Gastrocnemius medialis (tissue), 4 donors: ENCODE results near the gene SOWAHA. TPM values are rescaled to one million over a fixed set of nuclear protein-coding genes. Genes with fewer than 3 reads are reported as not detected.
A peak's percentile ranks its signal among the peaks of the same experiment; 100 is the strongest.

Experiments used
- ATAC-seq, 2 donors: fragments of 150-250 bp; one replicate each; pipeline ENCODE4 v1.9.1; 2016
- DNase-seq, 2 donors: peaks; one replicate each; pipeline ENCODE4 v3.0.0-alpha.2; 2019
- H3K27ac ChIP-seq, 4 donors: fragments of 200-600 bp; sonication (generic); 1 replicate in 1 of 4; 2 replicates in 3 of 4; pipeline ENCODE4 v1.5.1; 2016 to 2018; ENCODE audit warnings: mild to moderate bottlenecking in 2 of 4, moderate library complexity in 1 of 4
- H3K27me3 ChIP-seq, 3 donors: fragments of 200-600 bp; sonication (generic) in 2 of 3; 1 replicate in 1 of 3; 2 replicates in 2 of 3; pipeline versions ENCODE4 v1.5.1 to v1.6.0; 2016 to 2019; ENCODE audit warnings: mild to moderate bottlenecking in 1 of 3, moderate library complexity in 1 of 3
- H3K36me3 ChIP-seq, 2 donors: fragments of 200-600 bp; sonication (generic) in 1 of 2; one replicate each; pipeline ENCODE4 v1.5.1; 2017 to 2018
- H3K4me1 ChIP-seq, 2 donors: fragments of 200-600 bp; sonication (generic) in 1 of 2; one replicate each; pipeline ENCODE4 v1.5.1; 2016 to 2017; ENCODE audit warnings: mild to moderate bottlenecking in 2 of 2
- H3K4me3 ChIP-seq, 4 donors: fragments of 200-600 bp; sonication (generic) in 3 of 4; 1 replicate in 1 of 4; 2 replicates in 3 of 4; pipeline ENCODE4 v1.5.1; 2016 to 2019; ENCODE audit warnings: mild to moderate bottlenecking in 2 of 4
- H3K9me3 ChIP-seq, 3 donors: fragments of 200-600 bp; sonication (generic) in 2 of 3; 1 replicate in 1 of 3; 2 replicates in 2 of 3; pipeline ENCODE4 v1.5.1; 2016 to 2019
- CTCF ChIP-seq, 5 experiments: fragments of 450-650 bp in 3 of 5; fragments of 200-600 bp in 2 of 5; sonication (generic) in 2 of 5; IDR thresholded peaks in 4 of 5; conservative IDR thresholded peaks in 1 of 5; 1 replicate in 4 of 5; 2 replicates in 1 of 5; pipeline ENCODE4 v1.5.1; 2016 to 2019; ENCODE audit warnings: antibody characterized with exemption in 5 of 5, mild to moderate bottlenecking in 3 of 5, moderate library complexity in 3 of 5
- POLR2A ChIP-seq, 2 donors: fragments of 450-650 bp; IDR thresholded peaks; one replicate each; pipeline ENCODE4 v1.6.1; 2017; ENCODE audit warnings: antibody characterized with exemption in 2 of 2, mild to moderate bottlenecking in 2 of 2, moderate library complexity in 2 of 2
- in situ Hi-C, 4 donors: fragments of 200-750 bp; cut with MboI; loops; one replicate each; pipeline versions ENCODE4 v1.15.0 to v1.8.0; 2017; ENCODE audit warnings: low sequenced_read_pairs in 4 of 4
- intact Hi-C: fragments of 100-400 bp; cut with DNase I; formaldehyde crosslinking; loops from one replicate; pipeline ENCODE4 v1.15.1; 2023; ENCODE audit warnings: low total_unique reads
- total RNA-seq, 4 donors: library from RNA; depleted of rRNA; stranded (reverse); fragments of >200 nt; gene quantifications; one replicate each; pipeline versions ENCODE4 v1.1.0 to v1.2.3, GENCODE V29; 2016

The SOWAHA gene
- total RNA-seq, 4 donors from 2014 or later, result 0.27 TPM; not detected in 3

- peak in 1 of 2 donors; percentile 45 for DNase-seq
- in situ Hi-C loops, result no loop called here
- no peak for ATAC-seq
- H3K27me3 ChIP-seq, result no peaks in the 10 kb centered on the region
- no peak for TF ChIP-seq CTCF (IDR thresholded peaks at IDR 0.05 in 4 of 5, conservative IDR thresholded peaks at IDR 0.05 in 1 of 5)
- TF ChIP-seq POLR2A (IDR thresholded peaks at IDR 0.05), result no peak
- no peak overlapping the region for H3K4me3 ChIP-seq
- H3K4me1 ChIP-seq, result peaks cover 13 to 33% of the 10 kb centered on the region in 2 donors
- intact Hi-C loops, result no loop called here
- peak overlapping the region; percentile 40 to 62 (median 42) for H3K27ac ChIP-seq
- no peaks in the 10 kb centered on the region for H3K9me3 ChIP-seq
- H3K36me3 ChIP-seq, result no peaks in the 10 kb centered on the region
Observed at GRCh38 chr5:132771503-132771998, 41.6 kb upstream of the SOWAHA start.

GRCh38 chr5:132772291-132773070, 40.6 kb upstream of the SOWAHA start:
- H3K4me1 ChIP-seq, result peaks cover 7 to 28% of the 10 kb centered on the region in 2 donors

GRCh38 chr5:132773114-132773513, 40.0 kb upstream of the SOWAHA start:
- H3K36me3 ChIP-seq, result no peaks in the 10 kb centered on the region
- ATAC-seq (no peak), DNase-seq (no peak)
- H3K27me3 ChIP-seq, result no peaks in the 10 kb centered on the region
- no peaks in the 10 kb centered on the region for H3K9me3 ChIP-seq
- no peak overlapping the region for H3K4me3 ChIP-seq
- in situ Hi-C loops (no loop called here), intact Hi-C loops (no loop called here)
- H3K4me1 ChIP-seq, result peaks cover 6 to 31% of the 10 kb centered on the region in 2 donors
- TF ChIP-seq POLR2A (IDR thresholded peaks at IDR 0.05) (no peak), CTCF (IDR thresholded peaks at IDR 0.05 in 4 of 5, conservative IDR thresholded peaks at IDR 0.05 in 1 of 5) (no peak)
- H3K27ac ChIP-seq, result no peak overlapping the region

More at GRCh38 chr5:132772291-132773070, 40.6 kb upstream of the SOWAHA start:
- ATAC-seq (no peak), DNase-seq (no peak)
- TF ChIP-seq POLR2A (IDR thresholded peaks at IDR 0.05) (no peak), CTCF (IDR thresholded peaks at IDR 0.05 in 4 of 5, conservative IDR thresholded peaks at IDR 0.05 in 1 of 5) (no peak)
- no peak overlapping the region for H3K4me3 ChIP-seq
- no peaks in the 10 kb centered on the region for H3K36me3 ChIP-seq
- no peaks in the 10 kb centered on the region for H3K27me3 ChIP-seq
- H3K27ac ChIP-seq, result peak overlapping the region; percentile 40 to 62 (median 42)
- in situ Hi-C loops, result no loop called here
- no peaks in the 10 kb centered on the region for H3K9me3 ChIP-seq
- intact Hi-C loops, result no loop called here

- intact Hi-C loops (no loop called here), in situ Hi-C loops (no loop called here)
- H3K4me3 ChIP-seq, result no peak overlapping the region
- ATAC-seq, result no peak
- H3K9me3 ChIP-seq, result no peaks in the 10 kb centered on the region
- no peaks in the 10 kb centered on the region for H3K27me3 ChIP-seq
- H3K27ac ChIP-seq, result peak overlapping the region in 1 of 4 donors; percentile 75
- no peak for TF ChIP-seq CTCF (IDR thresholded peaks at IDR 0.05 in 4 of 5, conservative IDR thresholded peaks at IDR 0.05 in 1 of 5)
- no peak for DNase-seq
- no peaks in the 10 kb centered on the region for H3K36me3 ChIP-seq
- peaks cover 7 to 33% of the 10 kb centered on the region in 2 donors for H3K4me1 ChIP-seq
Observed at GRCh38 chr5:132773601-132774355, 39.3 kb upstream of the SOWAHA start.
